Ascending aorta (tissue), 2 donors: ENCODE data around the gene PAPPA2. TPM values are rescaled to one million over a fixed set of nuclear protein-coding genes. Genes with fewer than 3 reads are reported as not detected.

ENCODE experiments used
- DNase-seq, 2 donors: peaks; one replicate each; pipeline ENCODE4 v3.0.0-alpha.2; 2019; ENCODE audit warnings: low spot score in 2 of 2
- H3K27ac ChIP-seq, 2 donors: fragments of 200-600 bp; sonication (generic); one replicate each; pipeline ENCODE4 v1.5.1; 2016 to 2017; ENCODE audit warnings: mild to moderate bottlenecking in 1 of 2
- H3K27me3 ChIP-seq: fragments of 200-600 bp; sonication (generic); one replicate; pipeline ENCODE4 v1.5.1; 2017
- H3K36me3 ChIP-seq, 2 donors: fragments of 200-600 bp; sonication (generic); one replicate each; pipeline ENCODE4 v1.5.1; 2016
- H3K4me1 ChIP-seq, 2 donors: fragments of 200-600 bp; sonication (generic); one replicate each; pipeline ENCODE4 v1.5.1; 2016 to 2017; ENCODE audit warnings: mild to moderate bottlenecking in 1 of 2
- H3K4me3 ChIP-seq, 2 donors: fragments of 200-600 bp; sonication (generic); one replicate each; pipeline ENCODE4 v1.5.1; 2016 to 2017; ENCODE audit warnings: mild to moderate bottlenecking in 1 of 2
- H3K9me3 ChIP-seq, 2 donors: fragments of 200-600 bp; sonication (generic); one replicate each; pipeline ENCODE4 v1.5.1; 2016
- CTCF ChIP-seq, 3 experiments: fragments of 200-600 bp in 2 of 3; fragments of 450-650 bp in 1 of 3; sonication (generic) in 2 of 3; IDR thresholded peaks; one replicate each; pipeline ENCODE4 v1.5.1; 2016 to 2019; ENCODE audit warnings: antibody characterized with exemption in 3 of 3, mild to moderate bottlenecking in 1 of 3, moderate library complexity in 1 of 3
- intact Hi-C: fragments of 100-400 bp; cut with DNase I; formaldehyde crosslinking; loops from one replicate; pipeline ENCODE4 v1.15.1; 2023
- total RNA-seq: library from RNA; depleted of rRNA; stranded (reverse); fragments of >200 nt; gene quantifications from one replicate; pipeline ENCODE4 v1.1.0, GENCODE V29; 2016

Gene PAPPA2
- total RNA-seq, 1 donor from 2014 or later, result 2.9 TPM

GRCh38 chr1:176785056-176785455 lies 322.1 kb downstream of the PAPPA2 start:
- TF ChIP-seq CTCF (IDR thresholded peaks at IDR 0.05), result no peak
- Histone ChIP-seq H3K27me3 (no peaks in the 10 kb centered on the region), H3K4me3 (no peak overlapping the region), H3K4me1 (no peaks in the 10 kb centered on the region), H3K27ac (no peak overlapping the region), H3K36me3 (no peaks in the 10 kb centered on the region), H3K9me3 (no peaks in the 10 kb centered on the region)
- DNase-seq, result no peak
- intact Hi-C loops, result no loop called here

DNA sequence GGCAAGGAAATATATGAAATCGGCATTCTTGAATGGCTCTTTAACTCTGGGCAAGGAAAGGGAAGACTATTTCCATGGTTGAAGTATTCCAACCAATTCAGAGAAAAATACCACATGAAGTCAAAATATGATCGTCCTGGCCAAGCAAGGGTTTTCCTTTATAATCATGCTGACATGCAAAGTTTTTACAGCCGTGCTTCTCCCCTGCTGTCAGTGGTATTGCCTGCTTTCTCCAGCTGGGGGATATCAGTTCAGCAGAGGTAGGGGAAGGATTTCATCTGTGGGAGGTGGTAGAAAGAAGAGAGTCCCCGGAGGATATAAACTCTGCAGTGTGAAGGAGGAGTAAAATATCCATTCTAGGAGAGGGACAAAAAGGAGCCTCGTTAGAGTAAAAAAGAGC lies 322.8 kb downstream of the PAPPA2 start:
- no peak for TF ChIP-seq CTCF (IDR thresholded peaks at IDR 0.05)
- Histone ChIP-seq H3K36me3 (no peaks in the 10 kb centered on the region), H3K9me3 (no peaks in the 10 kb centered on the region), H3K27me3 (no peaks in the 10 kb centered on the region), H3K27ac (no peak overlapping the region), H3K4me3 (no peak overlapping the region), H3K4me1 (no peaks in the 10 kb centered on the region)
- DNase-seq, result no peak
- intact Hi-C loops, result no loop called here

GRCh38 chr1:176786274-176786673 lies 323.3 kb downstream of the PAPPA2 start:
- H3K27me3 ChIP-seq, result no peaks in the 10 kb centered on the region
- H3K27ac ChIP-seq, result no peak overlapping the region
- no peaks in the 10 kb centered on the region for H3K36me3 ChIP-seq
- H3K4me1 ChIP-seq, result no peaks in the 10 kb centered on the region
- no peak for TF ChIP-seq CTCF (IDR thresholded peaks at IDR 0.05)
- no peak overlapping the region for H3K4me3 ChIP-seq
- DNase-seq, result no peak
- intact Hi-C loops, result no loop called here
- H3K9me3 ChIP-seq, result no peaks in the 10 kb centered on the region

DNA sequence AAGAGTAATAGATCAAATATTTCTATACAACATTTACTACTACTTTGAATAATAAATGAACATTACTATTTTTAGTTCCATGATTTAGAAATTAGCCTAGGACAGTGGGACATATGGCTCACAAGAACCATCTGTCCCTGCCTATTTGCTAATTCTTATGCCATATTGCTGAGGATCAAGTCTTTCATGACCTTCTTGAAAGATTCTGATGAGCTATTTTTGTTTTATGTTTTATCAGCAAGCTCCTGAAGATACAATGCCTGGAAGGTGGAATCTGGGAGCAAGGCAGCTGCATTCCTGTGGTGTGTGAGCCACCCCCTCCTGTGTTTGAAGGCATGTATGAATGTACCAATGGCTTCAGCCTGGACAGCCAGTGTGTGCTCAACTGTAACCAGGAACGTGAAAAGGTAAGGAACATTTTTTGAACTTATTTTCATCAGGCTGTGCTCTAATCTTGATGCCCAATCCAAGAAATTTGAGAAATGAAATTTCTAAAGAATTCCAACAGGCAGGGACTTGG lies 326.7 kb downstream of the PAPPA2 start:
- H3K4me1 ChIP-seq, result no peaks in the 10 kb centered on the region
- no peak for TF ChIP-seq CTCF (IDR thresholded peaks at IDR 0.05)
- H3K9me3 ChIP-seq, result no peaks in the 10 kb centered on the region
- no peaks in the 10 kb centered on the region for H3K27me3 ChIP-seq
- H3K36me3 ChIP-seq, result no peaks in the 10 kb centered on the region
- no peak overlapping the region for H3K4me3 ChIP-seq
- H3K27ac ChIP-seq, result no peak overlapping the region
- no peak for DNase-seq
- intact Hi-C loops, result no loop called here

DNA sequence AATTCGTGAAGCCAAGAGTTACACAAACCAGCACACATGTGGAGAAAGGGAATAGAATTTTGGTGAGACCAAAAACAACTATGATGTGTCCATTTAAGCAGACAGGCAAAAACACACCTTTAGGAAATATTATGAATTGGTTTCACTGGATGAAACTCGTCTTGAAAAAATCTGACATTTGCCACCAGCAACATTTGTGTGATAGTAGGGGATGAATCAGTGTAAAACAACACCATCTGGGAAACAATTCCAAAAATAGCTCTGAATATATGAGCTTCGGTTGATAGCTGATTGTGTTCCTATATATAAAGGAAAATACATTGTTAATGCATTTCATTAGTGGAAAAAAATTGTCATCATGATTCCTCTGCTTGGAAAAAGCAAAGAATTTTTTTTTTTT lies 327.8 kb downstream of the PAPPA2 start:
- no peak for TF ChIP-seq CTCF (IDR thresholded peaks at IDR 0.05)
- no peak for DNase-seq
- intact Hi-C loops, result no loop called here
- Histone ChIP-seq H3K27me3 (no peaks in the 10 kb centered on the region), H3K4me1 (no peaks in the 10 kb centered on the region), H3K36me3 (no peaks in the 10 kb centered on the region), H3K4me3 (no peak overlapping the region), H3K27ac (no peak overlapping the region), H3K9me3 (no peaks in the 10 kb centered on the region)

DNA sequence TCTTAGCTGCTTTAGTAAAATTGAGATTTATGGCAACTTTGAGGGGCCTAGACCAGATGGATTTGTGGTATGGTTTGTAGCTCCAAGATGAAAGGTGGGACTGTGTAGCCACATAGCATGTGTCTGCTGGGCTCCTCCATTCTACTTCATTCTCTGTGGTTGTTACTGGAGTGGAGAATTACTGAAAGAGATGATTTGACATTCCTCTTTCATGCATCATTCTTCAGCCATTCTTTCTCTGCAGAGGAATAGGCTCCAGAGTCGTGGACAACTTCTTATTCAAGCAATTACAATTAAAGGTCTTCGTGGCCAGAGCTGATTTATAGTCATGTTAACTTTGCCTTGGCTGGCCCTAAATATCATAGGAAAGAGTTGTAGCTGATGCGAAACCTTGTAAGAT lies 328.9 kb downstream of the PAPPA2 start:
- intact Hi-C loops, result no loop called here
- no peak for DNase-seq
- TF ChIP-seq CTCF (IDR thresholded peaks at IDR 0.05), result no peak

More for the DNA sequence above, 328.9 kb downstream of the PAPPA2 start:
- H3K27me3 ChIP-seq, result no peaks in the 10 kb centered on the region
- no peaks in the 10 kb centered on the region for H3K4me1 ChIP-seq
- H3K9me3 ChIP-seq, result no peaks in the 10 kb centered on the region
- no peaks in the 10 kb centered on the region for H3K36me3 ChIP-seq
- no peak overlapping the region for H3K4me3 ChIP-seq
- H3K27ac ChIP-seq, result no peak overlapping the region
